ENCODE data around the gene TUBB. TPM values are rescaled to one million over a fixed set of nuclear protein-coding genes. Genes with fewer than 3 reads are reported as not detected.

TUBB gene
- total and polyA plus RNA-seq, 8 donors: 409 to 1,665 (median 1,126) TPM

GRCh38 chr6:30688569-30688968 lies 31.6 kb upstream of the TUBB start:
- no peak for TF ChIP-seq CTCF (IDR thresholded peaks at IDR 0.05)
- DNase-seq (no peak), ATAC-seq (no peak)
- peaks cover 0 to 14% of the 10 kb centered on the region in 2 donors for H3K36me3 ChIP-seq
- H3K9me3 ChIP-seq: no peaks in the 10 kb centered on the region
- peak overlapping the region; percentile 96 to 97 for H3K27ac ChIP-seq
- H3K4me1 ChIP-seq: peaks cover 14 to 42% of the 10 kb centered on the region in 2 donors
- intact Hi-C loops (cut with DNase I): loop anchor here in 1 of 2 donors (10.0 kb wide), 1 partner anchor 46 kb away; no protein-coding TSS in a partner anchor
- peak overlapping the region in 1 of 2 donors; percentile 91 for H3K4me3 ChIP-seq
- H3K27me3 ChIP-seq: no peaks in the 10 kb centered on the region

- intact Hi-C loops (cut with DNase I): loop anchor here in 1 of 2 donors (10.0 kb wide), 1 partner anchor 46 kb away; no protein-coding TSS in a partner anchor
- no peak for TF ChIP-seq CTCF (IDR thresholded peaks at IDR 0.05)
- H3K9me3 ChIP-seq: no peaks in the 10 kb centered on the region
- no peaks in the 10 kb centered on the region for H3K27me3 ChIP-seq
- ATAC-seq (no peak), DNase-seq (no peak)
- peaks cover 14 to 42% of the 10 kb centered on the region in 2 donors for H3K4me1 ChIP-seq
- H3K36me3 ChIP-seq: peaks cover 0 to 11% of the 10 kb centered on the region in 2 donors
- peak overlapping the region; percentile 74 to 97 for H3K27ac ChIP-seq
- peak overlapping the region in 1 of 2 donors; percentile 91 for H3K4me3 ChIP-seq
Observed at GRCh38 chr6:30689022-30689865, 30.9 kb upstream of the TUBB start.

GRCh38 chr6:30689985-30690384 lies 30.2 kb upstream of the TUBB start:
- peaks cover 14 to 42% of the 10 kb centered on the region in 2 donors for H3K4me1 ChIP-seq
- H3K9me3 ChIP-seq: no peaks in the 10 kb centered on the region
- DNase-seq: no peak
- no peaks in the 10 kb centered on the region for H3K27me3 ChIP-seq
- TF ChIP-seq CTCF (IDR thresholded peaks at IDR 0.05): no peak
- H3K36me3 ChIP-seq: peaks cover 0 to 4% of the 10 kb centered on the region in 2 donors
- H3K4me3 ChIP-seq: peak overlapping the region; percentile 47 to 91
- intact Hi-C loops (cut with DNase I): loop anchor here in 1 of 2 donors (10.0 kb wide), 1 partner anchor 45 kb away; no protein-coding TSS in a partner anchor
- H3K27ac ChIP-seq: peak overlapping the region; percentile 74 to 97
- no peak for ATAC-seq

- DNase-seq (peak; percentile 91 to 95 (median 93)), ATAC-seq (peak; percentile 78)
- TF ChIP-seq CTCF (IDR thresholded peaks at IDR 0.05): no peak
- Histone ChIP-seq H3K36me3 (no peaks in the 10 kb centered on the region), H3K9me3 (no peaks in the 10 kb centered on the region), H3K4me1 (peaks cover 14 to 42% of the 10 kb centered on the region in 2 donors), H3K4me3 (peak within 1 kb of the TSS; percentile 47 to 91), H3K27me3 (no peaks in the 10 kb centered on the region), H3K27ac (peak within 1 kb of the TSS; percentile 74 to 97)
- intact Hi-C loops (cut with DNase I): no loop called here
Observed at GRCh38 chr6:30690403-30691207, 29.5 kb upstream of the TUBB start, which contains the start of gene NRM. Gene NRM, minus strand, starts transcription at chr6:30690984. Its CDS starts 10 bp downstream, at chr6:30690974.
